Hematopoietic multipotent progenitor cell treated with erythropoietin and hydrocortisone succinate and interleukin-3 and kit ligand, for 6 days (in vitro differentiated cells): ENCODE measurements around the gene TOB2.
"Not testable (repeated sequence)": the region's sequence is repeated elsewhere in the genome, so short reads cannot be mapped to it uniquely, and the experiment has no call there.

Experiments
- DNase-seq: peaks from one replicate; pipeline ENCODE4 v3.0.0-alpha.2; 2015

TOB2 gene

GRCh38 chr22:41425660-41426365 lies 20.8 kb downstream of the TOB2 start:
- DNase-seq = no peak

- DNase-seq = no peak
Measured at GRCh38 chr22:41418717-41419116, 27.9 kb downstream of the TOB2 start.

GRCh38 chr22:41417622-41418390 lies 28.8 kb downstream of the TOB2 start:
- DNase-seq = no peak

GRCh38 chr22:41415554-41415953 lies 31.0 kb downstream of the TOB2 start:
- no peak for DNase-seq

- DNase-seq = no peak
Measured at GRCh38 chr22:41411021-41411851, 35.4 kb downstream of the TOB2 start.

GRCh38 chr22:41410311-41410751 lies 36.3 kb downstream of the TOB2 start:
- DNase-seq = no peak

- DNase-seq = no peak
Measured at GRCh38 chr22:41408665-41409064, 37.9 kb downstream of the TOB2 start.

GRCh38 chr22:41407433-41407832 lies 39.2 kb downstream of the TOB2 start:
- DNase-seq = no peak

GRCh38 chr22:41406410-41406809 lies 40.2 kb downstream of the TOB2 start:
- no peak for DNase-seq

- DNase-seq = no peak
Measured at GRCh38 chr22:41405588-41405987, 41.0 kb downstream of the TOB2 start.

GRCh38 chr22:41403532-41404318 lies 42.9 kb downstream of the TOB2 start:
- DNase-seq = peak; percentile 95

GRCh38 chr22:41402851-41403250 lies 43.8 kb downstream of the TOB2 start:
- not testable (repeated sequence) for DNase-seq

- DNase-seq = peak; percentile 78
Measured at GRCh38 chr22:41401781-41402648, 44.6 kb downstream of the TOB2 start.

GRCh38 chr22:41398921-41399320 lies 47.7 kb downstream of the TOB2 start:
- no peak for DNase-seq

GRCh38 chr22:41397143-41397811 lies 49.3 kb downstream of the TOB2 start:
- no peak for DNase-seq

- no peak for DNase-seq
Measured at GRCh38 chr22:41395531-41396240, 50.9 kb downstream of the TOB2 start.

GRCh38 chr22:41394012-41394356 lies 52.6 kb downstream of the TOB2 start:
- no peak for DNase-seq

GRCh38 chr22:41387341-41387740 lies 59.3 kb downstream of the TOB2 start:
- no peak for DNase-seq

GRCh38 chr22:41384128-41384527 lies 62.5 kb downstream of the TOB2 start:
- no peak for DNase-seq
